HG03103 (cell line): Measurements from ENCODE around the gene NLGN1.

Experiments used
- ATAC-seq: cut with Tn5 transposase; IDR thresholded peaks from one replicate; pipeline ENCODE4 v1.9.1; 2021; ENCODE audit warnings: low read depth; ENCODE audit not compliant: unreplicated experiment

NLGN1 gene

GRCh38 chr3:173819368-173819767 lies 421.8 kb downstream of the NLGN1 start:
- no peak for ATAC-seq

GRCh38 chr3:173823911-173824460 lies 426.4 kb downstream of the NLGN1 start:
- ATAC-seq: no peak

- ATAC-seq: no peak
Observed at GRCh38 chr3:173825730-173826129, 428.2 kb downstream of the NLGN1 start.

GRCh38 chr3:173826416-173826815 lies 428.9 kb downstream of the NLGN1 start:
- ATAC-seq: no peak

GRCh38 chr3:173826901-173827609 lies 429.5 kb downstream of the NLGN1 start:
- ATAC-seq: no peak

GRCh38 chr3:173838644-173839043 lies 441.1 kb downstream of the NLGN1 start:
- no peak for ATAC-seq

GRCh38 chr3:173839859-173840258 lies 442.3 kb downstream of the NLGN1 start:
- ATAC-seq: no peak

- no peak for ATAC-seq
Observed at GRCh38 chr3:173841334-173841733, 443.8 kb downstream of the NLGN1 start.

GRCh38 chr3:173843060-173843459 lies 445.5 kb downstream of the NLGN1 start:
- ATAC-seq: no peak

- no peak for ATAC-seq
Observed at GRCh38 chr3:173846584-173846983, 449.0 kb downstream of the NLGN1 start.

- no peak for ATAC-seq
Observed at GRCh38 chr3:173849489-173849888, 451.9 kb downstream of the NLGN1 start.

- ATAC-seq: no peak
Observed at GRCh38 chr3:173857154-173857553, 459.6 kb downstream of the NLGN1 start.

GRCh38 chr3:173862701-173863100 lies 465.2 kb downstream of the NLGN1 start:
- no peak for ATAC-seq

- ATAC-seq: no peak
Observed at GRCh38 chr3:173863551-173863950, 466.0 kb downstream of the NLGN1 start.

- ATAC-seq: no peak
Observed at GRCh38 chr3:173865900-173866498, 468.5 kb downstream of the NLGN1 start.

- ATAC-seq: no peak
Observed at GRCh38 chr3:173869766-173870165, 472.2 kb downstream of the NLGN1 start.

GRCh38 chr3:173870976-173871375 lies 473.4 kb downstream of the NLGN1 start:
- no peak for ATAC-seq

GRCh38 chr3:173875790-173876189 lies 478.2 kb downstream of the NLGN1 start:
- no peak for ATAC-seq

- no peak for ATAC-seq
Observed at GRCh38 chr3:173876476-173876875, 478.9 kb downstream of the NLGN1 start.

GRCh38 chr3:173887888-173888287 lies 490.3 kb downstream of the NLGN1 start:
- no peak for ATAC-seq

GRCh38 chr3:173889596-173889995 lies 492.1 kb downstream of the NLGN1 start:
- ATAC-seq: no peak

GRCh38 chr3:173890091-173890490 lies 492.5 kb downstream of the NLGN1 start:
- ATAC-seq: no peak
